Caco-2 (cell line): ENCODE data around the gene KY. TPM values are rescaled to one million over a fixed set of nuclear protein-coding genes. Genes with fewer than 3 reads are reported as not detected.

Source experiments
- BruUV-seq: library from RNA; stranded (reverse); fragments of 400-500 nt; replicated peaks from 2 replicates; lab custom pipeline; 2021; lab: Mats Ljungman, UMichigan
- CTCF ChIA-PET: fragments of 300-600 bp; sonication (Branson Sonifier 250); formaldehyde crosslinking; loops from one replicate; lab custom pipeline; 2022; ENCODE audit warnings: antibody characterized with exemption; lab: Charles Lee
- POLR2A ChIA-PET: fragments of 300-600 bp; sonication (Branson Sonifier 250); formaldehyde crosslinking; loops from one replicate; lab custom pipeline; 2022; ENCODE audit warnings: antibody characterized with exemption; lab: Charles Lee
- DNase-seq, 2 experiments: peaks; one replicate each; pipeline versions ENCODE4 v3.0.0 to v3.0.0-alpha.2; 2020 to 2022
- H3K27me3 ChIP-seq: replicated peaks from 2 replicates; pipeline ENCODE4 v1.6.0; 2011; ENCODE audit warnings: low read length; ENCODE audit not compliant: control insufficient read depth, insufficient read depth
- H3K36me3 ChIP-seq: 2 replicates; pipeline ENCODE4 v1.5.1; 2011; ENCODE audit warnings: low read length; ENCODE audit not compliant: control insufficient read depth, insufficient read depth
- H3K4me1 ChIP-seq: fragments of 250-450 bp; sonication (Bioruptor Pico); 2 replicates; pipeline ENCODE4 v1.5.1; 2020; ENCODE audit warnings: mild to moderate bottlenecking
- H3K4me3 ChIP-seq: 2 replicates; pipeline ENCODE4 v1.5.1; 2011; ENCODE audit warnings: low read depth, mild to moderate bottlenecking, control low read depth, low read length
- H3K9me3 ChIP-seq: fragments of 250-450 bp; sonication (Bioruptor Pico); 2 replicates; pipeline ENCODE4 v1.5.1; 2020; ENCODE audit warnings: mild to moderate bottlenecking, moderate library complexity
- H3K27ac Mint-ChIP-seq: one replicate; pipeline ENCODE4 v1.8.0; 2022; ENCODE audit warnings: mixed read lengths; ENCODE audit not compliant: unreplicated experiment
- H3K27me3 Mint-ChIP-seq: one replicate; pipeline ENCODE4 v1.8.0; 2022; ENCODE audit warnings: mixed read lengths; ENCODE audit not compliant: insufficient read depth, unreplicated experiment
- H3K36me3 Mint-ChIP-seq: one replicate; pipeline ENCODE4 v1.8.0; 2022; ENCODE audit warnings: mild to moderate bottlenecking, mixed read lengths; ENCODE audit not compliant: insufficient read depth, unreplicated experiment
- H3K4me1 Mint-ChIP-seq: one replicate; pipeline ENCODE4 v1.8.0; 2022; ENCODE audit warnings: low read depth, mixed read lengths; ENCODE audit not compliant: unreplicated experiment
- H3K4me3 Mint-ChIP-seq: one replicate; pipeline ENCODE4 v1.8.0; 2022; ENCODE audit warnings: mild to moderate bottlenecking, moderate library complexity, mixed read lengths; ENCODE audit not compliant: unreplicated experiment
- H3K9me3 Mint-ChIP-seq: one replicate; pipeline ENCODE4 v1.8.0; 2022; ENCODE audit warnings: mixed read lengths; ENCODE audit not compliant: unreplicated experiment
- intact Hi-C: fragments of 100-400 bp; cut with micrococcal nuclease; formaldehyde crosslinking; loops from one replicate; pipeline ENCODE4 v1.10.0; 2022; ENCODE audit not compliant: unreplicated experiment
- total RNA-seq: library from RNA; stranded (reverse); gene quantifications from 2 replicates; pipeline ENCODE4 v1.2.3, GENCODE V29; 2022
- TF ChIP-seq, protein P1 (sequence below), 2 experiments: fragments of 200-600 bp in 1 of 2; IDR thresholded peaks; 1 replicate in 1 of 2; 2 replicates in 1 of 2; pipeline versions ENCODE4 v1.5.1 to v1.8.0; 2011 to 2022; ENCODE audit warnings: antibody characterized with exemption in 1 of 2, control low read depth in 1 of 2, inconsistent platforms in 1 of 2, low read depth in 1 of 2, low read length in 1 of 2, mild to moderate bottlenecking in 1 of 2, moderate library complexity in 1 of 2; ENCODE audit not compliant: insufficient read depth in 1 of 2, severe bottlenecking in 1 of 2, unreplicated experiment in 1 of 2

The KY gene
- total RNA-seq, 1 experiment from 2014 or later: not detected

DNA sequence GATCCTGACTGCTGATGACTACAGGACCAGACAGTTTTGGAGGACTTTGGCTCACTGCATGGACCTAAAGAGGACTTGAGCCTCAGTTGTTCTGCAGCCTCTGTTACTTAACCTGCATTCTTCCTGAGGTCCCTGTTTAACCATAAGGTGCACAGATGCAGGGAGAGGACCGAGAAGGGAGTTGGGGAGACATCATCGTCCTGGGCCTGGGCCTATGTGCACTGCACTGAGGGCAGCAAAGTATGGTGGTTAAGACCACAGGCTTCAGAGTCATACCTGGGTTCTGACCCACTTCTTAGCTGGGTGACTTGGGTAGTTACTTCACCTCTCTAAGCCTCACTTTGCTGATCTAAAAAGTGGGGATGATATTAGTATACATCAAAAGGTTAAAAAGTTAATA, 21.9 kb downstream of the KY start:
- Histone ChIP-seq H3K27me3 (no peaks in the 10 kb centered on the region; the same call in 1 of the 2 replicates), H3K4me1 (no peaks in the 10 kb centered on the region), H3K9me3 (peaks cover 20% of the 10 kb centered on the region), H3K4me3 (no peak overlapping the region), H3K36me3 (no peaks in the 10 kb centered on the region)
- Mint-ChIP-seq H3K4me1 (no peaks in the 10 kb centered on the region), H3K9me3 (peaks cover 32% of the 10 kb centered on the region), H3K4me3 (no peak overlapping the region), H3K27ac (no peak overlapping the region), H3K27me3 (peaks cover 3% of the 10 kb centered on the region), H3K36me3 (no peaks in the 10 kb centered on the region)
- DNase-seq: no peak
- intact Hi-C loops: no loop called here
- ChIA-PET CTCF (no interaction called here), POLR2A (no interaction called here)
- no TSS peak for BruUV-seq
- TF ChIP-seq, protein P1, sequence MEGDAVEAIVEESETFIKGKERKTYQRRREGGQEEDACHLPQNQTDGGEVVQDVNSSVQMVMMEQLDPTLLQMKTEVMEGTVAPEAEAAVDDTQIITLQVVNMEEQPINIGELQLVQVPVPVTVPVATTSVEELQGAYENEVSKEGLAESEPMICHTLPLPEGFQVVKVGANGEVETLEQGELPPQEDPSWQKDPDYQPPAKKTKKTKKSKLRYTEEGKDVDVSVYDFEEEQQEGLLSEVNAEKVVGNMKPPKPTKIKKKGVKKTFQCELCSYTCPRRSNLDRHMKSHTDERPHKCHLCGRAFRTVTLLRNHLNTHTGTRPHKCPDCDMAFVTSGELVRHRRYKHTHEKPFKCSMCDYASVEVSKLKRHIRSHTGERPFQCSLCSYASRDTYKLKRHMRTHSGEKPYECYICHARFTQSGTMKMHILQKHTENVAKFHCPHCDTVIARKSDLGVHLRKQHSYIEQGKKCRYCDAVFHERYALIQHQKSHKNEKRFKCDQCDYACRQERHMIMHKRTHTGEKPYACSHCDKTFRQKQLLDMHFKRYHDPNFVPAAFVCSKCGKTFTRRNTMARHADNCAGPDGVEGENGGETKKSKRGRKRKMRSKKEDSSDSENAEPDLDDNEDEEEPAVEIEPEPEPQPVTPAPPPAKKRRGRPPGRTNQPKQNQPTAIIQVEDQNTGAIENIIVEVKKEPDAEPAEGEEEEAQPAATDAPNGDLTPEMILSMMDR (IDR thresholded peaks at IDR 0.05; ENCODE audit: insufficient read depth in 1 of 2, low read depth in 1 of 2, low read length in 1 of 2, severe bottlenecking in 1 of 2, unreplicated experiment in 1 of 2): no peak

DNA sequence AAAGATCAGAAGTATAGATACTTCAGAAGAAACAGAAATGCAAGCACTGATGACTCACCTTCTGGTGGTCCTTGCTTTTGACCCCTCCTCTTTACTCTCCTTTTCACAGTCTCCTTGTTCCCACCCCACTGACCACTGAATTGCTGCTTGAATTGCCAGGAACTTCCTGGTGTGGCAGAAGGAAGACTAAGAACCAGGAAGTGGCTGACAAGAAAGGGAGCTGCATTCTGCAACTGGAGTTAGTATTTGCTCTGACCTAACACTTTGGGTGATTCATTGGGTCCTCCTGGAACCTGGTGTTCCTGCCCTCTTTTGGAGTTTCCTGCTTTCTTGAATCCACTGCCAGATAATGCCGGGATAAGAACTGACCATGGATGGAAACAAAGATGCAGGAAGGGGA, 23.0 kb downstream of the KY start:
- Mint-ChIP-seq H3K27me3 (peaks cover 3% of the 10 kb centered on the region), H3K36me3 (no peaks in the 10 kb centered on the region), H3K4me3 (no peak overlapping the region), H3K9me3 (peaks cover 27% of the 10 kb centered on the region), H3K27ac (no peak overlapping the region), H3K4me1 (no peaks in the 10 kb centered on the region)
- intact Hi-C loops: no loop called here
- Histone ChIP-seq H3K4me1 (no peaks in the 10 kb centered on the region), H3K36me3 (no peaks in the 10 kb centered on the region), H3K9me3 (peaks cover 16% of the 10 kb centered on the region), H3K4me3 (no peak overlapping the region), H3K27me3 (no peaks in the 10 kb centered on the region; the same call in 1 of the 2 replicates)
- CTCF ChIA-PET: no interaction called here
- POLR2A ChIA-PET: no interaction called here
- DNase-seq: no peak
- no TSS peak for BruUV-seq
- TF ChIP-seq, protein P1 (IDR thresholded peaks at IDR 0.05; ENCODE audit: insufficient read depth in 1 of 2, low read depth in 1 of 2, low read length in 1 of 2, severe bottlenecking in 1 of 2, unreplicated experiment in 1 of 2): no peak

DNA sequence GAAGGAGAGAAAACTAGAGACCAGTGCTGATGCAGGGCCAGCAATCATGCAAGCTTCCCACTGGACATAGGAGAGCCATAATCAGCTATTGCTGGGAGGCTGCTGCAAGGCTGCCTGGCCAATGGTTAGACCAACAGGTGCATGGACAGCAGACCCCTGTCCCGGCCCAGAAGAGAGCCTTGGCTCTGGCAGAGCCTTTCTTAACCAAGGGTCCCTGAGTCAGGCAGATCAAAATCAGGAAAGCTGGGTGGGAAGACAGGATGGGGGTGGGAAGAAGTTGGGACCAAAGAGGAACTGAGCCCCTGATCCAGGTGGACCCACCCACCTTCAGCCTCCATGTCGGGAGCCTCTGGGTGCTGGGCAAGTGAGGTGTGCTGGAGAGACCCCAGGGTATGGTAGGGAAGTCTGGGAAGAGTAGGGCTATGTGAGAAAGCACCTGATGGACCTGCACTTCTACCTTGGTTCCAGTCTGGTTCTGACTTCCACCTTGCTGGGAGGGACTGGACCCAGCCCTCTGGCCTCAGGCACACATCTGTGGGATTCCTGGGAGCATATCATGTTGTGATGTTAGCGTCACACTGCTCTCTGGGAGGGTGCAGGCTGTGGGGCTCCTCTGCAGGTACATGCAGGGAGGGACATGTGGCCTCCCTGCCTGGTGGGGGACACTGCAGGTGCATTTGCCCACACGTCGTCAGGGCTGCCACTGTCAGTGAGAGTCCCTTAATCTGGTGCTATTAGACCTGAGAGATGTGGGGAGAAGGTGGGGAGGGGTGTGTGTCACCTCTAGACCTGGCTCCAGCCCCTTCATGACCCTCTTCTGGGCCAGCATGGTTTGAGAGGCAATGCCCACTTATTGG, 24.7 kb downstream of the KY start:
- no peaks in the 10 kb centered on the region for H3K4me1 ChIP-seq
- TF ChIP-seq, protein P1 (IDR thresholded peaks at IDR 0.05; ENCODE audit: insufficient read depth in 1 of 2, low read depth in 1 of 2, low read length in 1 of 2, severe bottlenecking in 1 of 2, unreplicated experiment in 1 of 2): no peak
- Mint-ChIP-seq H3K4me1 (no peaks in the 10 kb centered on the region), H3K27ac (no peak overlapping the region), H3K36me3 (no peaks in the 10 kb centered on the region), H3K4me3 (no peak overlapping the region), H3K9me3 (peaks cover 10% of the 10 kb centered on the region), H3K27me3 (no peaks in the 10 kb centered on the region)
- CTCF ChIA-PET: no interaction called here
- H3K9me3 ChIP-seq: peaks cover 8% of the 10 kb centered on the region
- no peaks in the 10 kb centered on the region for H3K36me3 ChIP-seq
- intact Hi-C loops: no loop called here
- POLR2A ChIA-PET: no interaction called here
- no peak for DNase-seq
- no peaks in the 10 kb centered on the region; the same call in 1 of the 2 replicates for H3K27me3 ChIP-seq
- no peak overlapping the region for H3K4me3 ChIP-seq
- no TSS peak for BruUV-seq
